ENCODE data around the gene HTR6. TPM values are rescaled to one million over a fixed set of nuclear protein-coding genes. Genes with fewer than 3 reads are reported as not detected.

The HTR6 gene
- total and polyA plus RNA-seq, 2 donors (not counting 1 experiment from before 2014, with no cell fraction given) = under 0.01 to 0.02 TPM

DNA sequence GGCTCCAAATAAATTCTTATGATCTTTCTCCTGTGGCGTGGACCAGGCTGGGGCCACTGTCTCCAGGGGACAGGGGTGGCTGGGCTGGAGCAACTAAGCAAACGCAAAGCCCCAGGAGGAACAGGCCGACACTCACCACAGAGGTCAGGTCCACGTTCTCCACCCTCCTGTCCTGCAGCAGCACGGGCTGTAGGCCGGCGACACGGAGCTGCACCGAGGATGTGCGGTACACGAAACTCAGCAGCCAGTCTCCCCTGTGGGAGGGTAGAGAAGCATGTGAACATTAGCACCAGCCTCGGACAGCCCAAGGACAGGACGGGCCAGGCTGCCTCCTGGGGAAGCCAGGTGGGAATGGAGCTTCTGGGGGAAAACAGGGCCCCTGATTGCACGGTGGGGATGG is 29.6 kb downstream of the HTR6 start:
- Histone ChIP-seq H2AFZ (ENCODE audit: low read length) (no peak overlapping the region), H4K20me1 (ENCODE audit: control insufficient read depth, extremely low read depth, insufficient read depth, low read length) (no peaks in the 10 kb centered on the region), H3K9me3 (ENCODE audit: control insufficient read depth, insufficient read depth, low read depth, low read length) (no peaks in the 10 kb centered on the region), H3K4me3 (replicated peaks in 1 of 4; ENCODE audit: control extremely low read depth in 1 of 4, insufficient read depth in 1 of 4, low read depth in 3 of 4, low read length in 4 of 4) (no peak overlapping the region), H3K36me3 (ENCODE audit: control insufficient read depth, insufficient read depth, low read length) (no peaks in the 10 kb centered on the region), H3K27me3 (ENCODE audit: control insufficient read depth, insufficient read depth, low read length) (no peaks in the 10 kb centered on the region), H3K9ac (ENCODE audit: insufficient read depth, low read length) (no peak overlapping the region), H3K4me1 (ENCODE audit: control insufficient read depth, extremely low read depth, insufficient read depth, low read length) (no peaks in the 10 kb centered on the region), H3K27ac (ENCODE audit: insufficient read depth, low read length) (no peak overlapping the region), H3K79me2 (ENCODE audit: control insufficient read depth, insufficient read depth, low read length) (no peaks in the 10 kb centered on the region), H3K4me2 (ENCODE audit: extremely low read depth, insufficient read depth, low read length) (no peak overlapping the region)
- TF ChIP-seq EZH2 (IDR thresholded peaks at IDR 0.05; ENCODE audit: low read length, missing control alignments) = no peak
- TF ChIP-seq, protein P1, sequence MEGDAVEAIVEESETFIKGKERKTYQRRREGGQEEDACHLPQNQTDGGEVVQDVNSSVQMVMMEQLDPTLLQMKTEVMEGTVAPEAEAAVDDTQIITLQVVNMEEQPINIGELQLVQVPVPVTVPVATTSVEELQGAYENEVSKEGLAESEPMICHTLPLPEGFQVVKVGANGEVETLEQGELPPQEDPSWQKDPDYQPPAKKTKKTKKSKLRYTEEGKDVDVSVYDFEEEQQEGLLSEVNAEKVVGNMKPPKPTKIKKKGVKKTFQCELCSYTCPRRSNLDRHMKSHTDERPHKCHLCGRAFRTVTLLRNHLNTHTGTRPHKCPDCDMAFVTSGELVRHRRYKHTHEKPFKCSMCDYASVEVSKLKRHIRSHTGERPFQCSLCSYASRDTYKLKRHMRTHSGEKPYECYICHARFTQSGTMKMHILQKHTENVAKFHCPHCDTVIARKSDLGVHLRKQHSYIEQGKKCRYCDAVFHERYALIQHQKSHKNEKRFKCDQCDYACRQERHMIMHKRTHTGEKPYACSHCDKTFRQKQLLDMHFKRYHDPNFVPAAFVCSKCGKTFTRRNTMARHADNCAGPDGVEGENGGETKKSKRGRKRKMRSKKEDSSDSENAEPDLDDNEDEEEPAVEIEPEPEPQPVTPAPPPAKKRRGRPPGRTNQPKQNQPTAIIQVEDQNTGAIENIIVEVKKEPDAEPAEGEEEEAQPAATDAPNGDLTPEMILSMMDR (conservative IDR thresholded peaks at IDR 0.05 in 1 of 2, IDR thresholded peaks at IDR 0.05 in 1 of 2; ENCODE audit: low read depth in 1 of 2, low read length in 2 of 2) = no peak
- no peak for DNase-seq (ENCODE audit: low read depth in 2 of 2)

DNA sequence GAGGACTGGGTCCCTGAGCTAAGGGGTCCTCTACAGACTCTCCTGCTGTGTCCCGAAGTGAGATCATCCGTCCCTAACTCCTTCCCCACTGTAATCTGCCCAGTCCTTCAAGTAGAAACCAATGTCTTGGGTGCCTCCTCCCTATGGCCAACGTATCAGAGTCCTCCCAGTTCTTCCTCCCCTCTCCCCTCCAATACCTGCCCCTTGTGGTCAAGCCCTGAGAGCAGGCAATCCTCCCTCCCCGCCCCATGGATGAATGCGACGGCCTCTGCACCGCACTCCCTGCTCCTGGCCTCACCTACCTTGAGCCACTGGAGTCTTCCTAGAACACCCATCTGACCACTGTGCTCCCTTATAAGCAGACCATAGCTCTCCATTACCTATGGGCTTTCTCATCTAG is 31.1 kb downstream of the HTR6 start:
- H3K9me3 ChIP-seq (ENCODE audit: control insufficient read depth, insufficient read depth, low read depth, low read length) = no peaks in the 10 kb centered on the region
- no peak overlapping the region for H3K27ac ChIP-seq (ENCODE audit: insufficient read depth, low read length)
- no peaks in the 10 kb centered on the region for H3K36me3 ChIP-seq (ENCODE audit: control insufficient read depth, insufficient read depth, low read length)
- H2AFZ ChIP-seq (ENCODE audit: low read length) = no peak overlapping the region
- H3K27me3 ChIP-seq (ENCODE audit: control insufficient read depth, insufficient read depth, low read length) = no peaks in the 10 kb centered on the region
- H3K4me2 ChIP-seq (ENCODE audit: extremely low read depth, insufficient read depth, low read length) = no peak overlapping the region
- H3K4me1 ChIP-seq (ENCODE audit: control insufficient read depth, extremely low read depth, insufficient read depth, low read length) = no peaks in the 10 kb centered on the region
- no peak for DNase-seq (ENCODE audit: low read depth in 2 of 2)
- no peaks in the 10 kb centered on the region for H3K79me2 ChIP-seq (ENCODE audit: control insufficient read depth, insufficient read depth, low read length)
- H3K4me3 ChIP-seq (replicated peaks in 1 of 4; ENCODE audit: control extremely low read depth in 1 of 4, insufficient read depth in 1 of 4, low read depth in 3 of 4, low read length in 4 of 4) = no peak overlapping the region
- H4K20me1 ChIP-seq (ENCODE audit: control insufficient read depth, extremely low read depth, insufficient read depth, low read length) = no peaks in the 10 kb centered on the region
- TF ChIP-seq EZH2 (IDR thresholded peaks at IDR 0.05; ENCODE audit: low read length, missing control alignments) = no peak
- TF ChIP-seq, protein P1 (conservative IDR thresholded peaks at IDR 0.05 in 1 of 2, IDR thresholded peaks at IDR 0.05 in 1 of 2; ENCODE audit: low read depth in 1 of 2, low read length in 2 of 2) = no peak
- no peak overlapping the region for H3K9ac ChIP-seq (ENCODE audit: insufficient read depth, low read length)

DNA sequence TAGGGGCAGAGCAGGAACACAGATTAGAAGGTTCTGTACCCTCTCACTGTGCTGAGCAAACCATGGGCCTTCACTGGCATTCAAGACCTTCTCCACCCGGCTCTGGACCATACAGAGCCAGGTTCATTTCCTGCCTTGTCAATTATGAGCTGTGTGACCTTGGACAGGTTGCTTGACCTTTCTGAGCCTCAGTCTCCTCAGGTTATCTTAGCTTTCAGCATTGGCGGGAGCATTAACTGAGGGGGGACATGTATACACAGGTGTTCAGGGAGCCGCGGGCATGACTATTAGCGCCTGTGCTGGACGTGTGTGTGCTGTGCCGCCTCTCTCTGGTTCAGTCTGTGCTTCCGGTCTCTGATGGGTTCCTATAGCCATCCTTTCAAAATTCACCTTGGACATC is 32.1 kb downstream of the HTR6 start:
- no peak overlapping the region for H2AFZ ChIP-seq (ENCODE audit: low read length)
- no peaks in the 10 kb centered on the region for H3K4me1 ChIP-seq (ENCODE audit: control insufficient read depth, extremely low read depth, insufficient read depth, low read length)
- no peaks in the 10 kb centered on the region for H3K36me3 ChIP-seq (ENCODE audit: control insufficient read depth, insufficient read depth, low read length)
- no peaks in the 10 kb centered on the region for H3K27me3 ChIP-seq (ENCODE audit: control insufficient read depth, insufficient read depth, low read length)
- no peak overlapping the region for H3K4me3 ChIP-seq (replicated peaks in 1 of 4; ENCODE audit: control extremely low read depth in 1 of 4, insufficient read depth in 1 of 4, low read depth in 3 of 4, low read length in 4 of 4)
- TF ChIP-seq, protein P1 (conservative IDR thresholded peaks at IDR 0.05 in 1 of 2, IDR thresholded peaks at IDR 0.05 in 1 of 2; ENCODE audit: low read depth in 1 of 2, low read length in 2 of 2) = no peak
- TF ChIP-seq EZH2 (IDR thresholded peaks at IDR 0.05; ENCODE audit: low read length, missing control alignments) = no peak
- no peak overlapping the region for H3K9ac ChIP-seq (ENCODE audit: insufficient read depth, low read length)
- no peaks in the 10 kb centered on the region for H3K79me2 ChIP-seq (ENCODE audit: control insufficient read depth, insufficient read depth, low read length)
- no peak overlapping the region for H3K27ac ChIP-seq (ENCODE audit: insufficient read depth, low read length)
- DNase-seq (ENCODE audit: low read depth in 2 of 2) = no peak
- H4K20me1 ChIP-seq (ENCODE audit: control insufficient read depth, extremely low read depth, insufficient read depth, low read length) = no peaks in the 10 kb centered on the region
- H3K9me3 ChIP-seq (ENCODE audit: control insufficient read depth, insufficient read depth, low read depth, low read length) = no peaks in the 10 kb centered on the region
- no peak overlapping the region for H3K4me2 ChIP-seq (ENCODE audit: extremely low read depth, insufficient read depth, low read length)

All from fibroblast of lung (primary cell).